Mammary epithelial cell (primary cell): ENCODE results near the gene BTBD10.
A peak's percentile ranks its signal among the peaks of the same experiment; 100 is the strongest.

Source experiments
- CTCF ChIP-seq, 2 donors: IDR thresholded peaks in 1 of 2; conservative IDR thresholded peaks in 1 of 2; 2 replicates each; pipeline ENCODE4 v1.5.1; 2011 to 2012; ENCODE audit warnings: inconsistent platforms in 2 of 2, low read length in 2 of 2, mild to moderate bottlenecking in 2 of 2, control low read depth in 1 of 2, low read depth in 1 of 2; ENCODE audit not compliant: insufficient read depth in 1 of 2; ENCODE audit errors: extremely low read depth in 1 of 2
- EZH2 ChIP-seq: IDR thresholded peaks from 2 replicates; pipeline ENCODE4 v1.6.1; 2012; ENCODE audit warnings: low read length, inconsistent platforms, borderline replicate concordance

- TF ChIP-seq CTCF (conservative IDR thresholded peaks at IDR 0.05 in 1 of 2, IDR thresholded peaks at IDR 0.05 in 1 of 2; ENCODE audit: extremely low read depth in 1 of 2, insufficient read depth in 1 of 2, low read depth in 1 of 2, low read length in 2 of 2) (peak; percentile 52 to 62), EZH2 (no peak)
Observed at GRCh38 chr11:13465909-13466371, 2.9 kb upstream of the BTBD10 start.
